GM12892 (cell line): ENCODE data around the gene C20orf204.
A peak's percentile ranks its signal among the peaks of the same experiment; 100 is the strongest.

ENCODE experiments used
- DNase-seq: peaks from one replicate; pipeline ENCODE4 v3.0.0; 2011; ENCODE audit not compliant: insufficient read length
- FAIRE-seq: peaks from 2 replicates; lab custom pipeline; 2011; peaks lifted over from hg19 to GRCh38; lab: Jason Lieb, UNC
- POLR2A ChIP-seq: IDR thresholded peaks from 2 replicates; pipeline ENCODE4 v1.6.1; 2011; ENCODE audit warnings: low read depth, low read length, control low read depth
- POLR2AphosphoS5 ChIP-seq: IDR thresholded peaks from 2 replicates; pipeline ENCODE4 v1.6.1; 2011; ENCODE audit warnings: low read depth, low read length, control low read depth
- TAF1 ChIP-seq: IDR thresholded peaks from 2 replicates; pipeline ENCODE4 v1.6.1; 2011; ENCODE audit warnings: low read depth, mild to moderate bottlenecking, control low read depth, low read length, borderline replicate concordance

C20orf204 gene

DNA sequence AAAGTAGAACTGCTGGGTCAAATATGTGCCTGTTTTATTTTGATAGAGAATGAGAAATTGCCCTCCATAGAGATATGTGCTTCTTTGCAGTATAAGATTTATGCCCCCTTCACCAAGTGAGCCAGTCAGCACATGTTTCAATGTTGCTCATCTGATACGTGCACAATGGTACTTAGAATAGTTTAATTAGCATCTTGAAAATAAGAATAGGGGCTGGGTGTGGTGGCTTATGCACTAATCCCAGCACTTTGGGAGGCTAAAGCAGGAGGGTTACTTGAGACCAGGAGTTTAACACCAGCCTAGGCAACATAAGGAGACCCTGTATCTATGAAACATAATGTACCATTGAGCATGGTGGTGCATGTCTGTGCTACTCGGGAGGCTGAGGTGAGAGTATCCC is 20.3 kb upstream of the C20orf204 start:
- FAIRE-seq (no peak), DNase-seq (no peak)
- TF ChIP-seq POLR2AphosphoS5 (no peak), TAF1 (no peak), POLR2A (no peak)

GRCh38 chr20:64021124-64021975 is 14.6 kb upstream of the C20orf204 start:
- peak; percentile 43; the same call in 1 of the 2 replicates for TF ChIP-seq POLR2A
- TF ChIP-seq POLR2AphosphoS5, result no peak; the same call in 1 of the 2 replicates
- FAIRE-seq, result no peak
- DNase-seq, result no peak

DNA sequence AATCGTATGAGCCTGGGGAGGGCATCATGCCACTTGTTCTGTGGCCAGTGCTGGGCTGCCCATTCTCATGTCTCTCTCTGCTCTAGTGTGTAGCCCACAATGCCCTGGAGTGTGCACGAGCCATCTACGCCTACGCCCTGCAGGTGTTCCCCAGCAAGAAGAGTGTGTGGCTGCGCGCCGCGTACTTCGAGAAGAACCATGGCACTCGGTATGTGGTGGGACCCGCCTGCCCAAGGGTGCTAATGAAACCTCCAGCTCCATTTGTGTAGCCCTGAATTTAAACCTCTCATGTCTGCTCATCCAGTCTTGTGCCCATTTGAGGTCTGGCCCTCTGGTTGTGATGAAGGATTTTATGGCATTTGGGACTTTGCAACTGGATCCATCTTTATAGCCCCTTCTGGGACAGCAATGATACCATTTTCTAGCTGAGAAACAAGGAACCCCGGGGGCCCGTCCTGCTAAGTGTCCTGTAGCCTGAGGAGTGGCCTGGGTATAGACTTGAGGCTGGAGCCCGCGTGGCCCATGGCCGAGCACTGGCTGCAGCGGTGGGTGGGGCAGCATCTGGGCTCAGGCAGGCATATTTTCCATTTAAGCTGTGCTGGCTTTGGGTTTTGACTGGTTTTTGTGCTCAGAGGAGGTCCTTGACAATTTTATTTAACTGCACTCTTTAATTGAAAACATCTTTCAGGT is 13.2 kb upstream of the C20orf204 start:
- TF ChIP-seq POLR2A (no peak), TAF1 (no peak), POLR2AphosphoS5 (no peak)
- DNase-seq (no peak), FAIRE-seq (no peak)

DNA sequence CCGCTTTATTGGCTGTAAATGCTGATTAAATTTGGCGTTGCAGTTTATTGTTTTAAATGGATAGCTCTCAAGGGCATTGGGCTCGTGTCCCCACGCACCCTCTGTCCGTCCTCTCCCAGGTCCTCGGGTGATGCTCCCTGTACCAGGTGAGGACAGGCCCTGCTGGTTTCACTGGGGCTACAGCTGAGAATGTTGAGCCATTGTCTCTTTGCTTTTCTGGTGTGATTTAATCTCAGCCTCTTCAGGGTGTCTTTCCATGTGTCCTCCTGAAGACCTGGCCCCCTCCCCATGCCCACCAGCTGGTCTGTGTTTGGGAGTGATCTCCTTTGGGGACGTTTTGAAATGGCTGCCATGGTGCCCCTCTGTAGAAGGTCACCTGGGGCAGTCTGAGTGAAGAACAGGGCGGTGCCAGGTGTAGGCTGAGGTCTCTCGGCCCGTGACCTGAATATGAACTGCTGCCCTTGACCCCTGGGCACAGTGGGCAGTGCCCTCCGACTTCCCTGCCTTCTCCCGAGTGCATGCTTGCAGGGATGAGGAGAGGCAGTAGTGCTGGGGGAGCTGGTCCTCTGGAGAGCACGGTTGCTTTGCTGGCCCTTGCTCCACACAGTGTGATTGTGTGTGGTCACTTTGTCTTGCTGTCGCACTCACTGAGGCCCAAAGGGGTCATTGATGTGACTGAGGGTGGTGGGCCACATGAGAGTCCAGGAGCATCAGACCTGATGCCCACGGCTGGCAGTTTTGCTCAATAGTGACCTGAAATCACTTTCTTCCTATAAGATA is 12.4 kb upstream of the C20orf204 start:
- FAIRE-seq, result no peak
- TF ChIP-seq TAF1 (no peak), POLR2AphosphoS5 (no peak), POLR2A (no peak)
- DNase-seq, result no peak

DNA sequence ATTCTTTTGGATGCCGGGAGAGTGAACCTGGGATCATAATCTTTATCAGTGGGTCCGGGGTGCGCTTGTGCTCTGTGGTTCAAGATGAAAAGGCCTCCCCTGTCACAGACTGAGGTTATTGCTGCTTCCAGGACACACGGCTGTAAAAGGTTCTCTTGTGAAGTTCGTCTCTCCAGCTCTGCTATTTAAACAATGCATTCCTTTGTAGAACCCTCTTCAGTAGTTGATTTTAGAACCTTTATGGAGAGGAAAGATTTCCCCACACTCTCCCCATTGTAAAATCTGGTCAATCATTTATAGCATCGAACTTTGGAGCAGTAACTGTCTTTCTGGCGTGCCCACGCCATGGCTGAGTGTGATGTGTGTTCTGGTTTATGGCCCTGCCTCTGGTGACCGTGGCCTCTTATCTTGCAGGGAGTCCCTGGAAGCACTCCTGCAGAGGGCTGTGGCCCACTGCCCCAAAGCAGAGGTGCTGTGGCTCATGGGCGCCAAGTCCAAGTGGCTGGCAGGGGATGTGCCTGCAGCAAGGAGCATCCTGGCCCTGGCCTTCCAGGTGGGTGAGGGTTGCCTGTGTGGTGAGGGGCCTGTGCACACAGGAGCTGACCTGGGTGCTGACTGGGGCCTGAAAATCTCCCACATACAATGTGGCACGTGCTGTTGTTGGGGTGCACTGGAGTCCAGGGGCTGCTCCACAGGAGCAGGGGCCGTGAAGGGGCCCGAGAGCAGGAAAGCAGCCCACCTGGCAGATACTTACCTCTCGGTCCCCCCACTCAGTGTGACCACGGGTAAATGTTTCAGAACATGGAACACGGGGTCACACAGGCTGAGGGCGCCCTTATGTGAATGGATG is 11.6 kb upstream of the C20orf204 start:
- TF ChIP-seq POLR2AphosphoS5 (no peak), POLR2A (no peak), TAF1 (no peak)
- DNase-seq, result no peak
- FAIRE-seq, result no peak

- DNase-seq (no peak), FAIRE-seq (no peak)
- TF ChIP-seq POLR2AphosphoS5 (0 out of 2 replicates have a peak, but pooled peaks have one; percentile 3), POLR2A (no peak)
Observed at GRCh38 chr20:64025101-64025825, 10.7 kb upstream of the C20orf204 start.

DNA sequence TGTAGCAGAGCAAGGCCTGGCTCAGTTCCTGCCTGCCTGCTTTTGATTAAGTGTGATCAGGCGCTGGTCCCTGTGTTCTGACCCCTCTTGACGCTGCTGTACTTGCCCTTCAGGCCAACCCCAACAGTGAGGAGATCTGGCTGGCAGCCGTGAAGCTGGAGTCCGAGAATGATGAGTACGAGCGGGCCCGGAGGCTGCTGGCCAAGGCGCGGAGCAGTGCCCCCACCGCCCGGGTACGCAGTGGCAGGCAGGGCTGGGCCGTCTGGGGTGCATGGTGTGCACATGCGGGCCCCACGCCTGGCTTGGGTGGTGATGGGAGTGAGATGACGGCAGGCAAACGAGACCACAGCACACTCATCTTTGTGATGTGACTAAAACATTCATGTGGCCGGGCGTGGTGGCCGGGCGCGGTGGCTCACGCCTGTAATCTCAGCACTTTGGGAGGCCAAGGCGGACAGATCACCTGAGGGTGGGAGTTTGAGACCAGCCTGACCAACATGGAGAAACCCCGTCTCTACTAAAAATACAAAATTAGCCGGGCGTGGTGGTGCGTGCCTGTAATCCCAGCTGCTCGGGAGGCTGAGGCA is 10.1 kb upstream of the C20orf204 start:
- FAIRE-seq (no peak), DNase-seq (no peak)
- TF ChIP-seq POLR2AphosphoS5, result no peak
- TF ChIP-seq POLR2A, result no peak
- TF ChIP-seq TAF1, result no peak

DNA sequence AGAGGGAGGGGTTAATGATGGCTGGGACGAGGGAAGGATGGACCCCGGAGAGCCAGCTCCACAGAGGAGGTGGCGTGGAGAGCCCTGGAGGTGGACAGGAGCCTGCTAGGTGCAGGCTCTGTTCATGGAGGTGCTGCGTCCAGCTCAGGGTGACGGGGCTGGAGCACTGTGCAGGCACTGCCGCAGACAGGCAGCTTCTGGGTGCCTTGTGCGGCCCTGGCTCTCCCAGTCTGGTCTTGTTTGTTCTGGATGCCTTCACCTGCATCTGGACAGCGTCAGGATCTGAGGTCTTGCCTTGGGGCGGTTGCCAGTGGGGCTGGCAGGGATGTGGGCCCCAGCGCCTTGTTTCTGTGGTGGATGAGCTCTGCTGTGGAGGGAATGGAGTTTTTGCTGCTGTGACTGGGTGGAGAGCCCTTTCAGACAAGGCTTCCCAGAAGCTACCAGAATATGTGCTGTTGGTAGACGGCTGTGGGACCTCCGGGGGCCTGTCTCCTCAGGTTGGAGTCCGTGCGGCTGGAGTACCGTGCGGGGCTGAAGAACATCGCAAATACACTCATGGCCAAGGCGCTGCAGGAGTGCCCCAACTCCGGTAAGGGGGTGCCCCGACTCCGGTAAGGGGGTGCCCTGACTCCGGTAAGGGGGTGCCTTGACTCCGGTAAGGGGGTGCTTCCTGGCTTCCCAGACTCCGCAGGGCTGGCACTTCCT is 7.8 kb upstream of the C20orf204 start:
- no peak for DNase-seq
- TF ChIP-seq TAF1 (no peak), POLR2AphosphoS5 (no peak), POLR2A (no peak)
- FAIRE-seq, result no peak
